Activated T-cell treated with anti-CD3 and anti-CD28 coated beads, Interleukin-2, amount 50 U/mL, for 4 hours (primary cell): ENCODE measurements around the gene PCARE. TPM values are rescaled to one million over a fixed set of nuclear protein-coding genes. Genes with fewer than 3 reads are reported as not detected.
A peak's percentile ranks its signal among the peaks of the same experiment; 100 is the strongest.

ENCODE experiments used
- ATAC-seq, 2 donors: fragments of 200-7000 bp; cut with Tn5 transposase; one replicate each; pipeline ENCODE4 v1.10.0; 2021
- DNase-seq: peaks from one replicate; pipeline ENCODE4 v3.0.0-alpha.2; 2020
- H3K27me3 Mint-ChIP-seq: one replicate; pipeline ENCODE4 v1.8.0; 2021; ENCODE audit warnings: low read depth, mixed read lengths
- H3K36me3 Mint-ChIP-seq: one replicate; pipeline ENCODE4 v1.8.0; 2022; ENCODE audit warnings: mixed read lengths; ENCODE audit not compliant: insufficient read depth
- H3K4me1 Mint-ChIP-seq: one replicate; pipeline ENCODE4 v1.8.0; 2021; ENCODE audit warnings: low read depth, mixed read lengths
- H3K4me3 Mint-ChIP-seq: one replicate; pipeline ENCODE4 v1.8.0; 2021; ENCODE audit warnings: mild to moderate bottlenecking, moderate library complexity, mixed read lengths
- H3K9me3 Mint-ChIP-seq: one replicate; pipeline ENCODE4 v1.8.0; 2021; ENCODE audit warnings: mixed read lengths
- total RNA-seq, 3 donors: library from RNA; stranded (reverse); gene quantifications; one replicate each; pipeline ENCODE4 v1.2.1, GENCODE V29; 2021

The PCARE gene
- total RNA-seq, 3 donors from 2014 or later: not detected

- no peak overlapping the region for H3K4me3 Mint-ChIP-seq
- H3K4me1 Mint-ChIP-seq: no peaks in the 10 kb centered on the region
- no peaks in the 10 kb centered on the region for H3K36me3 Mint-ChIP-seq
- no peak for ATAC-seq
- peaks cover 4% of the 10 kb centered on the region for H3K9me3 Mint-ChIP-seq
- DNase-seq: no peak
- H3K27me3 Mint-ChIP-seq: no peaks in the 10 kb centered on the region
Measured at GRCh38 chr2:29075894-29076705, 1.8 kb upstream of the PCARE start.

GRCh38 chr2:29073933-29074332 lies 390 bp downstream of the PCARE start:
- Mint-ChIP-seq H3K27me3 (no peaks in the 10 kb centered on the region), H3K9me3 (peaks cover under 1% of the 10 kb centered on the region), H3K36me3 (no peaks in the 10 kb centered on the region), H3K4me3 (no peak overlapping the region), H3K4me1 (no peaks in the 10 kb centered on the region)
- ATAC-seq: no peak
- DNase-seq: no peak

- no peaks in the 10 kb centered on the region for H3K9me3 Mint-ChIP-seq
- ATAC-seq (no peak), DNase-seq (no peak)
- H3K27me3 Mint-ChIP-seq: no peaks in the 10 kb centered on the region
- no peak overlapping the region for H3K4me3 Mint-ChIP-seq
- no peaks in the 10 kb centered on the region for H3K36me3 Mint-ChIP-seq
- H3K4me1 Mint-ChIP-seq: no peaks in the 10 kb centered on the region
Measured at GRCh38 chr2:29072971-29073725, 1.2 kb downstream of the PCARE start.

GRCh38 chr2:29072251-29072650 lies 2.1 kb downstream of the PCARE start:
- DNase-seq (no peak), ATAC-seq (no peak)
- no peak overlapping the region for H3K4me3 Mint-ChIP-seq
- H3K4me1 Mint-ChIP-seq: no peaks in the 10 kb centered on the region
- H3K9me3 Mint-ChIP-seq: no peaks in the 10 kb centered on the region
- no peaks in the 10 kb centered on the region for H3K36me3 Mint-ChIP-seq
- no peaks in the 10 kb centered on the region for H3K27me3 Mint-ChIP-seq

GRCh38 chr2:29071032-29071975 lies 3.0 kb downstream of the PCARE start:
- H3K36me3 Mint-ChIP-seq: no peaks in the 10 kb centered on the region
- no peaks in the 10 kb centered on the region for H3K9me3 Mint-ChIP-seq
- H3K4me1 Mint-ChIP-seq: no peaks in the 10 kb centered on the region
- DNase-seq (no peak), ATAC-seq (no peak)
- H3K4me3 Mint-ChIP-seq: no peak overlapping the region
- no peaks in the 10 kb centered on the region for H3K27me3 Mint-ChIP-seq

- Mint-ChIP-seq H3K27me3 (no peaks in the 10 kb centered on the region), H3K9me3 (no peaks in the 10 kb centered on the region), H3K4me1 (no peaks in the 10 kb centered on the region), H3K36me3 (no peaks in the 10 kb centered on the region), H3K4me3 (no peak overlapping the region)
- ATAC-seq (peak in 1 of 2 donors; percentile 14), DNase-seq (no peak)
Measured at GRCh38 chr2:29070526-29070925, 3.8 kb downstream of the PCARE start.

- Mint-ChIP-seq H3K36me3 (no peaks in the 10 kb centered on the region), H3K27me3 (no peaks in the 10 kb centered on the region), H3K4me3 (no peak overlapping the region), H3K4me1 (no peaks in the 10 kb centered on the region), H3K9me3 (no peaks in the 10 kb centered on the region)
- ATAC-seq: no peak
- no peak for DNase-seq
Measured at GRCh38 chr2:29068513-29068912, 5.8 kb downstream of the PCARE start.

- Mint-ChIP-seq H3K4me1 (no peaks in the 10 kb centered on the region), H3K27me3 (no peaks in the 10 kb centered on the region), H3K4me3 (no peak overlapping the region), H3K36me3 (no peaks in the 10 kb centered on the region), H3K9me3 (no peaks in the 10 kb centered on the region)
- ATAC-seq: no peak
- no peak for DNase-seq
Measured at GRCh38 chr2:29066997-29067605, 7.2 kb downstream of the PCARE start.

- no peak for ATAC-seq
- DNase-seq: no peak
- Mint-ChIP-seq H3K36me3 (no peaks in the 10 kb centered on the region), H3K4me3 (no peak overlapping the region), H3K27me3 (no peaks in the 10 kb centered on the region), H3K9me3 (no peaks in the 10 kb centered on the region), H3K4me1 (no peaks in the 10 kb centered on the region)
Measured at GRCh38 chr2:29066271-29066860, 8.0 kb downstream of the PCARE start.

- Mint-ChIP-seq H3K4me3 (no peak overlapping the region), H3K36me3 (no peaks in the 10 kb centered on the region), H3K4me1 (no peaks in the 10 kb centered on the region), H3K27me3 (no peaks in the 10 kb centered on the region), H3K9me3 (no peaks in the 10 kb centered on the region)
- DNase-seq (no peak), ATAC-seq (no peak)
Measured at GRCh38 chr2:29065068-29065811, 9.1 kb downstream of the PCARE start.

- no peaks in the 10 kb centered on the region for H3K27me3 Mint-ChIP-seq
- DNase-seq: no peak
- peaks cover 4% of the 10 kb centered on the region for H3K4me1 Mint-ChIP-seq
- H3K4me3 Mint-ChIP-seq: no peak overlapping the region
- H3K36me3 Mint-ChIP-seq: no peaks in the 10 kb centered on the region
- H3K9me3 Mint-ChIP-seq: no peaks in the 10 kb centered on the region
- no peak for ATAC-seq
Measured at GRCh38 chr2:29064746-29065067, 9.6 kb downstream of the PCARE start.

- Mint-ChIP-seq H3K9me3 (no peaks in the 10 kb centered on the region), H3K36me3 (no peaks in the 10 kb centered on the region), H3K4me1 (peaks cover 7% of the 10 kb centered on the region), H3K27me3 (no peaks in the 10 kb centered on the region), H3K4me3 (no peak overlapping the region)
- DNase-seq: no peak
- ATAC-seq: no peak
Measured at GRCh38 chr2:29064346-29064715, 10.0 kb downstream of the PCARE start.

GRCh38 chr2:29063646-29064345 lies 10.5 kb downstream of the PCARE start:
- ATAC-seq (no peak), DNase-seq (no peak)
- Mint-ChIP-seq H3K9me3 (no peaks in the 10 kb centered on the region), H3K36me3 (no peaks in the 10 kb centered on the region), H3K4me1 (peaks cover 8% of the 10 kb centered on the region), H3K27me3 (no peaks in the 10 kb centered on the region), H3K4me3 (no peak overlapping the region)
